Measurements from ENCODE around the gene DMRT1.

DNA sequence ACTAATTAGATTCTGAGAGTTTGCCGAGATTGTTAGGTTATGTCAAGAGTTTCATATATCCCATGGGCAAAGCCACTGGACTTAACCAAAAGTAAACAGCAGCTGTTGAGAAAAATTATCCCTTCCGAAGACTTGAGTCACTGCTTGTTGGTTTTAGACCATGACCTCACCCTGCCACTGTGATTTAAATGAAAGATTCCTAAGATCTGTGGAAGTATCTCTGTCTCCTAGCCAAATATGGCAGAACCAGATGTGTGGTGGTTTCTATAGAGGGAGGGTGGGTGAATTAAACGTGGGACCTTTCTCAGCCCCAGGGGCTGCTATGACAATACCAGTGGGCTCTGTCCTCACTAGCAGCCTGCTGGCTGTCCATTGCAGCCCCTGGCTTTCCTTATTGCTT, 154.3 kb downstream of the DMRT1 start:
- TF ChIP-seq, protein P1, sequence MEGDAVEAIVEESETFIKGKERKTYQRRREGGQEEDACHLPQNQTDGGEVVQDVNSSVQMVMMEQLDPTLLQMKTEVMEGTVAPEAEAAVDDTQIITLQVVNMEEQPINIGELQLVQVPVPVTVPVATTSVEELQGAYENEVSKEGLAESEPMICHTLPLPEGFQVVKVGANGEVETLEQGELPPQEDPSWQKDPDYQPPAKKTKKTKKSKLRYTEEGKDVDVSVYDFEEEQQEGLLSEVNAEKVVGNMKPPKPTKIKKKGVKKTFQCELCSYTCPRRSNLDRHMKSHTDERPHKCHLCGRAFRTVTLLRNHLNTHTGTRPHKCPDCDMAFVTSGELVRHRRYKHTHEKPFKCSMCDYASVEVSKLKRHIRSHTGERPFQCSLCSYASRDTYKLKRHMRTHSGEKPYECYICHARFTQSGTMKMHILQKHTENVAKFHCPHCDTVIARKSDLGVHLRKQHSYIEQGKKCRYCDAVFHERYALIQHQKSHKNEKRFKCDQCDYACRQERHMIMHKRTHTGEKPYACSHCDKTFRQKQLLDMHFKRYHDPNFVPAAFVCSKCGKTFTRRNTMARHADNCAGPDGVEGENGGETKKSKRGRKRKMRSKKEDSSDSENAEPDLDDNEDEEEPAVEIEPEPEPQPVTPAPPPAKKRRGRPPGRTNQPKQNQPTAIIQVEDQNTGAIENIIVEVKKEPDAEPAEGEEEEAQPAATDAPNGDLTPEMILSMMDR (IDR thresholded peaks at IDR 0.05 in 2 of 3, conservative IDR thresholded peaks at IDR 0.05 in 1 of 3; ENCODE audit: insufficient read depth in 2 of 3, low read depth in 1 of 3, low read length in 3 of 3), result no peak
- TF ChIP-seq MAZ (CRISPR knock-in tag; conservative IDR thresholded peaks at IDR 0.05 in 1 of 2, IDR thresholded peaks at IDR 0.05 in 1 of 2) (no peak), YY1 (IDR thresholded peaks at IDR 0.05; ENCODE audit: borderline replicate concordance in 1 of 3, control insufficient read depth in 1 of 3, extremely low read depth in 1 of 3, insufficient read depth in 3 of 3, insufficient read length in 1 of 3, insufficient replicate concordance in 2 of 3, low read depth in 1 of 3, low read length in 2 of 3) (no peak), MAFK (IDR thresholded peaks at IDR 0.05; ENCODE audit: low read length) (no peak), RBM22 (IDR thresholded peaks at IDR 0.05; ENCODE audit: low read depth, low read length, poor library complexity, severe bottlenecking) (no peak), TAF1 (IDR thresholded peaks at IDR 0.05; ENCODE audit: control insufficient read depth, extremely low read depth, insufficient read depth, low read length, severe bottlenecking) (no peak)
- TF ChIP-seq, protein P2, sequence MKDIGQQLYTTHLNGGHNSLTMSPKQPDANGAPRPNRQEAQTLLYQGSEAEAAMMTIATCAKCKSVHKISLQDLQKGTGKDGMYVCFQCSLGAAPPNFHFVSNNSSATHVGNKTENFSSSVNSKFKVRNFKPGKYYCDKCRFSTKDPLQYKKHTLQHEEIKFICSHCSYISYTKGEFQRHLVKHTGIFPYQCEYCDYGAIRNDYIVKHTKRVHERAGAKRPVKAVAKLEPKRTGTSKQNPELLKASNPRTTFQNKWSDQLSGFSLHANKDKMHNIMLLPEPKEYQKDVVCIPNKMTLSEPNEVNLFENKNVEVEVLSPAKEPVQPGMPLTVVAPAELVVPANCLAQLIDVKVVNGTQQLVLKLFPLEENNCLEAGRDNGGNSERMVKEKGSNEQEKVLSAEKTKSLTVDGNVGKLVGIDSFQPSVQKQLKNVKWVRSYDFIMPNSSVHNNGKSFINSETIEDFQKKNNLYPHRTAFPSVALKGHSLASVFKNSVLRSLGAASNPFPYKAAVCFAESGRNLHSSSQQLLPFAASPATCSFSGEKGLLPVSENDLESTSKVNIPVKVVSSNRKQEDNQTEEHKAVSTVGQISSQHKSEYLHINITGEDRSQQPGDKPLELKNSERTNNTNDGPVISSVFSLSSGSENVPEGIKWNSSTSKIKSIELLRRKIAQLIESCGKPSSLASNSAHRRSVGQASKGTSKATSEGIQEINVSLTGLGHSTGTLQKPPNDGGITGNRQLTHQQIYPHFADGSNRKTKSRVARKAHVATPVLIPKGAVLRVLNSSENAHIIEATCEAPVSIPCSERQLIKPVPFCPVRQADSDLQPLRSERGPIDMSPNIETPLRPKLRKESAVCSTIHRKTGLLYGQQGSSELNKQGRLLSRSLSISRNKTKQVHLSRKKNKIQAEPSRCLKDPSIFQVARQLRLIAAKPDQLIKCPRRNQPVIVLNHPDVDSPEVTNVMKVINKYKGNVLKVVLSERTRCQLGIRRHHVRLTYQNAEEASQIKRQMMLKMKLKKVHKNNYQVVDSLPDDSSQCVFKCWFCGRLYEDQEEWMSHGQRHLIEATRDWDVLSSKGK (CRISPR knock-in tag; IDR thresholded peaks at IDR 0.05), result no peak

All from K562 (cell line).